HG02852 (cell line): ENCODE data around the gene MRPL20.

Experiments
- ATAC-seq: cut with Tn5 transposase; IDR thresholded peaks from one replicate; pipeline ENCODE4 v1.9.1; 2021; ENCODE audit warnings: mild to moderate bottlenecking, moderate library complexity; ENCODE audit not compliant: unreplicated experiment

Gene MRPL20

DNA sequence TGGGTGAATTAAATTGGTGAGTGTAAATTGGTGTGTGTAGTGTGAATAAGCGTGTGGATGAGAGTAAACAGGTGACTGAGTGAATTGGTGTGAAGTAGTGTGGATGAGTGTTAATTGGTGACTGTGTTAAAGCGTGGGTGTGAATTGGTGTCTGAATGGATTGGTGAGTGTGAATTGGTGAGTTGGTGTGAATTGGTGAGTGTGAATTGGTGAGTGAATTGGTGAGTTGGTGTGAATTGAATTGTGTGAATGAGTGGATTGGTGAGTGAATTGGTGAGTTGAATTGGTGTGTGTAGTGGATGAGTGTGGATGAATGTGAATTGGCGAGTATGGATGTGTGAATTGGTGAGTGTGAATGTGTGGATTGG, 40.4 kb downstream of the MRPL20 start:
- no peak for ATAC-seq

DNA sequence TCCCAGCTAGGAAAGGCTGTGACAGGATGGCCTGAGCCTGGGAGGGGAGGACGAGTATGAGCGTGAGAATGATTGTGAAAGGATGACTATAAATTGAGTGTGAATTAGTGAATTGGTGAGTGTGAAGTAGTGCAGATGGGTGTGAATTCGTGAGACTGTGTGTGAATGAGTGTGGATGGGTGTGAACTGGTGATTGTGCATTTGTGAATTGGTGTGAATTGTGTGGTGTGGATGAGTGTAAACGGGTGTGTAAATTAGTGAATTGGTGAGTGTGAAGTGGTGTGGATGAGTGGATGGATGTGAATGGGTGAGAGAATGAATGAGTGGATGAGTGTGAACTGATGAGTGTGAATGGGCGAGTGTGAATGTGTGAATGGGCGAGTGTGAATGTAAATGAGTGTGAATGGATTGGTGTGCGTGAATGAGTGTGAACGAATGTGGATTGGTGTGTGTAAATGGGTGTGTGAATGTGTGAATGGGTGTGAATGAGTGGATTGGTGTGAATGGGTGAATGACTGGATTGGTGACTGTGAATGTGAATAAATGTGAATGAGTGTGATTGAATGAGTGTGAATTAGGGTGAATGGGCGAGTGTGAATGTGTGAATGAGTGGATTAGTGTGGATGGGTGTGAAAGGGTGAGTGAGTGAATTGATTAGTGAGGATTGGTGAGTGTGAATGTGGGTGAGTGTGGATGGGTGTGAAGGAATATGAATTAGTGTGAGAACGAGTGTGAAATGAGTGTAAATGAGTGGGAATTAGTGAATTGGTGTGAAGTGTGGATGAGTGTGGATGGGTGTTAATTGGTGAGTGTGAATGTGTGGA, 41.0 kb downstream of the MRPL20 start:
- ATAC-seq = no peak

DNA sequence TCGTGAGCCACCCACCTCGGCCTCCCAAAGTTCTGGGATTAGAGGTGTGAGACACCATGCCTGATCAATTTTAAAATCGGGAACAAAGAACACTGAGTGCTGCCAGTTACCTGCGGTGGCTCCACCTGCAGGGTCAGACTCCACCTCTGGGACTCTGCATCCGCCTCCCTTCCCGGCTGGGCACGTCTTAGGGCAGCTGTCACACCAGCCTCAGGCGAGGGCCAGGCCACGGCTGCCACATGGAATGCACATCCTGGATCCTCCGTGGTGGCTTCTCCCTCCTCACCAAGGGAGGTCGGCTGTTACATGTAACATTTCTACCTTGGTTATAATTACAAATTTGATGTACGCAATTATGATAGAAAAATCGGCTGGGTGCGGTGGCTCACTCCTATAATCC, 42.8 kb downstream of the MRPL20 start:
- no peak for ATAC-seq

DNA sequence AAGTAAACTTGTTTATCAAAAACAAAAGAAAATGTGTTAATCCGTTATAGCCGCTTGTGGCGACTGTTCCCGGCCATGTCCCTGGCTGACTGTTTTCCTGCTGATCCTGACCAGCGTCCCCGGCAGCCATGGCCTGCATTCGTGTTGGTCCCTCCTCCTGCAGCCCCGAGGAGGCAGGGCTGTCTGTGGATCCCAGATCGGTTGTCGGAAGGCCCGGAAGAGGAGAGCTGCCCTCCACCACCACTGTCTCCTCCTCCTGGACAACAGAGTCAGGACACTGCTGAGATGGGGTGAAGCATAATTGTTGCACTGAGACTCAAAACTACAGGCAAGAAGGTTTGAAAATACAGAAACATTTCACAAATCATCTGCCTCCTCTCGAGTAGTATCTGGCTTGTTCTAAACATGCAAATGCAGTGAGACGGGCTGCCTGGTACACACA, 45.1 kb downstream of the MRPL20 start:
- no peak for ATAC-seq

DNA sequence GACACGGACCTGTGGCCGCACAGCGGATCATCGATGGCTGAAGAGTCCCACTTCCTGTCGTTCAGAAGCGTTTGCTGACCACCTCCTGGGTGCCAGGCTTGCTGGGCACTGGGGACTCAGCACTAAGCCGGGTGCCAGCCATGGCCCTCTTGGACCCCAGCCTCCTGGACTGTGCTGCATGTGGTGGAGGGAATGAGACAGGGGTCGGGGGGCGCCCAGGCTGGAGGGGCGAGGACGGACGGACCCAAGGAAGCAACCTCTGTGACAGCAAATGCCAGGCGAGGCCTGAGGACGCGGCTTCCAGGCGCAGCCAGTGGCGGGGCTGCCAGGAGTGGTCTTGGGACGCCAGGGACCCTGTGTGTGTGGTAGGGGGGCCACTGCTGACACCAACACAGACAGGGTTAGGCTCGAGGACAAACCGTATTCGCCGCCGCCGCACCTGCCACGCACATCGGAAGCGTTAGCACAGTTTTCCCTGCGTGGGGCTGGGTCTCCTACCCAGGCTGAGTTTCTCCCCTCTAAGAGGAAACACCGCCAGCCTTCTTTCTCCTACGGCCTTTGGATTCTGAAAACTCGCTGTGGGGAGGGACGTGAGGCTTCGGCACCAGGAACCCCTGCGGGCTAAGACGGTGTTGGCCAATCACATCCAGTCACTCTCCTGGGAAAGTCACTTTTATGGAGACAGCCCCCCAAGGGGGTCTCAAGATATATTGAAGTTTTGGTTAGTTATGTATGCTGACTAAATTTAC, 45.7 kb downstream of the MRPL20 start:
- ATAC-seq = no peak

DNA sequence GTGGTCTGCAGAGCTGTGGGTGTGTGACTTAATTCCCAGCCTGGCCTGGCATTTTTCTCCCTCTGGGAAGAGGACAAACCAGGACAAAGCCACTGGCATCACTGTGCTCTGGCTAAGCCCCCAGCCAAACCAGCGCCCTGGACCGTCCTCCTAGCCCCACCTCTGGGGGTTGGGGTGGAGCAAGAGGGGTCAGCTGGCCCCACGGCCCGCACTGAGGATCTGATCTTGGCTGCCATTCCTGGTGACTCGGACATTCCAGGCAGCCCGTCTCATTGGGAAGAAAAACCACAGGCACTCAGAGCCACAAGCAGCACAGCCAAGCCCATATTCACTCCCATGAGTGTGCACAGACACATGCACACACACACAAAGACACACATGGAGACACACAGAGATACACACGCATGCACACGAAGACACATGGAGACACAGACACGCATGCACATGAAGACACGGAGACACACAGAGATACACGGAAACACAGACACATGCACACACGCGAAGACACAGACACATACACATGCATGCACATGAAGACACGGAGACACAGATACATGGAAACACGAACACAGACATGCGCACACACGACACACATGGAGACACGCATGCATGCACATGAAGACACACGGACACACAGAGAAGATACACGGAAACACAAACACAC, 46.5 kb downstream of the MRPL20 start:
- ATAC-seq = no peak

DNA sequence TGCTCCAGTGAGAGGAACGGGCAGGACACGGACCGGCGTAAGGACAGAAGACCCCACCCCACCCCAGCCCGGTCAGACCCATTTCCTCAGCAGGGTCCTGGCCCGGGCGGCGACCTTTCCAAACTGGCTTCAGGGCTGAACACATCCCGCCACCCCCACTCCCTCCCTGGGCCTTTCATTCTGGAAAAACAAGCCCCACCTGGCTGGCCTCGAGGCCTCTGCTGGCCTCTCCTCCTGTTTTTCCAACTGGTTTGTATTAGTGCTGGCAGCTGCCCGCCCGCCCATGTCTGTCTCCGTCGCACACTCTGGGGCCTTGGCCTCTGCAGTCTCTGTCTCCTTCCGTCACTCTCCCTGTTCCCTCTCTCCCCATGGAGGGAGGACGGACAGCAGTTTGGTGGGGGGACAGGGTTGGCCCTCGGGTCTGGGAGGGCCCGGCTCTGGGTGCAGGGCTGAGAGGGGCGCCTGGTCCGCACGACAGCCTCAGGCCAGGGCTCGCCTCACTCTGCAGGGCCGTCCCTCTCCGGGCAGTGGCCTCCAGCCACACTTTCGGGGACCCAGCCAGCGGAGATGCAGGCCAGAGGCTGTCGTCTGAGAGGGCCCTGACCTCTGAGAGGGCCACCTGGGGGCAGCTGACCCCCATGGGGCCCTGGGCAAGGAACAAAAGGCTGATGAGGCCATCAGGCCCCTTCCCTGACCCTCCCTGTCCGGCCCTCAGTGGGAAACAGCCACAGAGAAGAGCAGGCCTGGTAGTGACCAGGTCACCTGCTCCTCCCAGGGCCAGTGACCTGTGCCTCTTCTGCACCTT, 47.2 kb downstream of the MRPL20 start:
- ATAC-seq = no peak

DNA sequence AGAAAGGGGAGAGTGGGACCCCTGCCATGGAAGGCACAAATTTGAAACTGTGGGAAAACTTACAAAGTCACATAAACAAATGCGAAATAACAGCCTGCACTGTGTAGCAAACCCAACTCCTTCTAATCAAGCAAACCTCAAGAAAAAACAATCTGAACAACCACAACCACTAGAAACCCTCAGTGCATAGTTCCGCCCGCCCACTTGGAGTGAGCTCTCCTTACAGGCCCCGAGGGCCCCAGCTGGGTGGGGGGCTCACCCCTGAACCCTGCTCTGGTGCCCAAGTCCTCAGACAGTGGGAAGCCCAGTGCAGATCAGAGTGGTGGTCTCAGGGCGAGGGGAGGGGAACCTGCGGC, 47.8 kb downstream of the MRPL20 start:
- ATAC-seq = no peak

DNA sequence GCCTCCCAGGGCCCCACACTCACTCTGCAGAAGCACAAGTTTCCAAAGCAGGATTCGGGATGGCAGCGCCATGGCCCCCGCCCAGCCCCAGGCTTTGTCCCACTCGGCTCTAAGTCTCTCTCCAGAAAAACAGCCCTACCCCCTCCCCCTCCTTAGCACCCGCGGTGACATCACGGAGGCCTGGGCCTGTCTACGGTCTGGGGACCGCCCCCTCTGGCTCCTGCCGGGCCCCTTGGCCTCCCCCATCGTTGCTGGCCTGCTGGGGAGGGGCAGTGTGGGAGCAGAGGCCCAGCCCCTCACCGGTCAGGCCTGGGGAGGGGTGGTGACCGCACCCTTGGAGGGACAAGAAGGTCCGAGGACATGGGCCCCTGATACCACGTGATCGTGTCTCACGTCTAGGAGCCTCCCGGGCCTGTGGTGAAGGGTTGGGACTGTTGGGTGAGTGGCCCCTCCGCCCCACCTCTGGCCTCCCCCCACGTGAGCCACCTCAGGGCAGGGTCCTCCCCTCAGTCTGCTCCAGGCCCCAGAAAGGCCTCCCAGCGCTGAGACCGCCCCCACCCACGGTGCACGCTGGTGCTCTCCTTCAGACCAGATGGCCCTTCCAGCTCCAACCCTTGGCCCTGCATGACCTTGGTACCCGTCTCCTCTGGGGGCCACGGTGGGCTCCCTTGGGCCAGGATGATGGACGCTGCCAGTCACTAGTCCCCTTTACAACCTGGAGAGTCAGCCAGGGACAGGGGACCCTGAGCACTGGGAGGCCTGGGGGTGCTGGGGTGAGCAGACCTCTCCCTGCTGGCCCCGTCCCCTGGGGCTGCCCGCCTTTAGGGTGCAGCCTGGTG, 48.4 kb downstream of the MRPL20 start, which contains the start of gene MXRA8:
Gene MXRA8, minus strand, starts transcription at position 123 of the 839 bp plus-strand sequence. Its CDS starts 51 bp downstream, at position 72.
- no peak for ATAC-seq

DNA sequence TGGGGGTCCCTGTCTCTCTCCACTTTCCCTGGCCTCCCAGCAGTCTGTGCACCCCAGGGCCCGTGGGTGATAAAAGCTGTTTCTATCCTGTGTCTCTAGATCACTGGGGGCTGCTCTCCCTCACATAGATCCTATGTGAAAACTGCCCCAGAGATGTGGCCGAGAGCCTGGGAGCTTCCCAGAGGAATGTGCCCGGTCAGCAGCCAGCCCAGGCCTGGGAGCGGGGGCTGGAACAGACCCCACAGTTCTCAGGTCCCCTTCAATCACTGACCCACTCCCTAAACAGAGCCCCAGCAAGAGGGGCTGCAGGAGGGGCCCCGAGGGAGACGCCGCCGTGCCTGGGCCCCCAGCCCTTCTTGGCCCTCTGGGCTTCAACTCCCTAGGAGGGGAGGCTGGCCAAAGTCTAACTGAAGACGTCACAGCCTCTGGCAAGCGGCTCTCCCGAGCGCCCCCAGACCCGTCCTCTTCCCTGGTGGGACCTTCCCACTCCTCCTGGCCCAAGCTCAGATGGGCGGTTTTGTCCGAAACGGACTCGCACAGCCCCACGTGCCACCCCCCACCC, 49.1 kb downstream of the MRPL20 start:
- ATAC-seq = no peak

DNA sequence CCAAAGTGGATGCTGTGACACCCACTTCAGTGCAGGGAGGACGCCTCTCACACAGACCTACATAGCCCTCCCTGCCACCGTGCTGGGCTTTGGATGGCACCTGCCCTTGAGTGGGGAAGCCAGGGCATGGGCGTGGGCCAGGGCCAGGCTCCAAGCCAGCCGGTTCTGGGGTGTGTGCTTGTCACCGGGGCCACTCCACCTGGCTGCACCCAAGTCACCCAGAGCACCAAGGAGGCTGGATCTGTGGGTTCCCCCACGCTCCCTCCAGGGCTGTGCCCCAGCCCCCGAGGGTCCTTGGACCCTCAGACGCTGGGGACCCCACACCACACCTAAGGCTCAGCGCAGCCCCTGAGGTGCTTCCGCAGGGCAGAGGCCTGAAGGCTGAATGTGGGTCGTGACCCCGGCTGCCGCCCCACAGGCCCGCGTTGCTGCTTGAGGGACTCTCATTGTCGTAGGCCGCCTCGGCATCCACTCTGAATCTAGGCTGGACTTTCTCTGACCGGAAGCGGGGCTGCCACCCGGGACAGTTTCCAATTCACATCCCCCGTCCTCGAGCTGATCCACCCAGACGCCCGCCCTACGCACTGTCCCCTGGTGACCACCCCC, 50.2 kb downstream of the MRPL20 start:
- ATAC-seq = no peak

DNA sequence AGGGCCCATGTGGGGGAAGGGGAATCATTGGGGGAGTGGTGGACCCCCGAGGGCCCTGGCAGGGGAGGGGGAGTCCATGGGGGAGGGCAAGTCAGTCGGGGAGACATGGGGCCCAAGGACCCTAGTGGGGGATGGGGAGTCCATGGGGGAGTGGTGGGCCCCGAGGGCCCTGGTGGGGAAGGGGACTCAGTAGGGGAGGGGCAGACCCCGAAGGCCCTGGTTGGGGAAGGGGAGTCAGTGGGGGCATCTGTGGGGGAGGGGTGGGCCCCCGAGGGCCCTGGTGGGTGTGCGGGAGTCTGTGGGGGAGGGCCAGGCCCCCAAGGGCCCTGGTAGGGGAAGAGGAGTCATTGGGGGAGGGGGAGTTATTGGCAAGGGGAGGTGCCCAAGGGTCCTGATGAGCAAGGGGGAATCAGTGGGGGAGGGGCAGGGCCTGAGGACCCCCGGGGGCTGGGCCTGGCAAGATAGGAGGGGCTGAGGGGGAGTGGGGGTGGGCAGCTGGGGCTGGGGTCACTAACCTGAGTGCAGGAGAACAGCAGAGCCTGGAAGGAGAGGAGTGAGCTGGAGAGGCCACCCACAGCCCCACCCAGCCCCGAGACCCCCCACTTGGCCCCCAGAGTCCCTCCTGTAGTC, 50.8 kb downstream of the MRPL20 start:
- ATAC-seq = no peak

DNA sequence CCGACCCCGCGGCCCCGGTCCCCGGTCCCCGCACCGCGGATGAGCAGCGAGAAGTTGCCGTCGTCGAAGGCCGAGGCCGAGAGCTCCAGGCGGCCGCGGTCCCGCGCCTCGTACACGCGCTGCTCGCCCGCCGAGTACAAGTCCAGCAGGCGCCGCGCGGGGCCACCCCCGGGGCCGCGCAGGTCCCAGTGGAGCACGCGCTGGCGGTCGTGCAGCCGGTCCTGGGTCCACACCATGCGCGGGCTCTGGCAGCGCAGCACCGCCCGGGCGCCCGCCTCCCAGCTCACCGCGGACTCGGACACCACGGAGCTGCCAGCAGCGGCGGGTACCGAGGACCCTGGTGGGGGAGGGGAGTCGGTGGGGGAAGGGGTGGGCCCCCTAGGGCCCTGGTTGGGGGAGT, 51.7 kb downstream of the MRPL20 start:
- ATAC-seq = no peak

DNA sequence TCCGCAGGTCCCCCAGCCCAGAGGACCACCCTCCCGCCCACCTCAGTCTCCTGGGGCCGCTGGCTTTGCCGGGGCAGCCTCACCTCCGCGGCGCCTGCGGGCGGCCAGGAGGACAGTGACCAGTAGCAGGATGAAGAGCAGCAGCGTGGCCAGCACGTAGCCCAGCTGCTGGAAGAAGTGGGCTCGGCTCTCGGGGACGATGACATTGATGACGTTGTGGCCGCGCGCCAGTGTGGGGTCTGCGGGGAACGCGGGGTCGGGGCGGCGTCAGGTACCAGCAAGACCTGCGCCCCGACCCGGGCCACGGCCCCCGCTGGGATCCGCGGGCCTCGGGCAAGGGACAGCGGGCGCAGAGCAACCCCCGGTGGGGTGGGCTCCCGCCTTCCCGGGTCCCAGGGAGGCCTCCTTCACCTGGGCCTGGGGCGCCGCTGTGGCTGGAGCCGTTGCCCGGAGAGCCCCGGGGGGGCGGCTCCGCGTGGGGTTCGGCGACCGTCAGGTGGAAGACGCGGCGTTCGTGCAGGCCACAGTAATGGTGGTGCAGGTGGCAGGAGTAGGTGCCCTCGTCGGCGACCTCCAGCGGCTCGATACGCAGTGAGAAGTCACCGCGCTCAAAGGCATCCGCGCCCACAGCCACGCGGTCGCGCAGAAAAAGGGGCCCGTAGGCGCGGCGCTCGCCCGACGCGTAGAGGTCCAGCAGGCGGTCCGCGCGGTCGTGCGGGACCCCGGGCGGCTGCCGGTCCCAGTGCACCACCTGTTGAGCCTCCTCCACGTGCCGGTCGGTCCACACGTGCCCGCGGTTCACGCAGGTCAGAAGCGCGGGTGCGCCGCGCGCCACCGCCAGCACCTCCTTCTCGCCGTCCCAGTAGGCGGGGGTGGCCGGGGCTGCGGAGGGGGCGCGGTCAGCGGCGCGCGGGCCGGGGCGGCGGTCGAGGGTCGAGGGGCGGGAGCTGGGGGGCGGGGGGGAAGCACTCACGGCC, 52.5 kb downstream of the MRPL20 start:
- ATAC-seq = no peak

DNA sequence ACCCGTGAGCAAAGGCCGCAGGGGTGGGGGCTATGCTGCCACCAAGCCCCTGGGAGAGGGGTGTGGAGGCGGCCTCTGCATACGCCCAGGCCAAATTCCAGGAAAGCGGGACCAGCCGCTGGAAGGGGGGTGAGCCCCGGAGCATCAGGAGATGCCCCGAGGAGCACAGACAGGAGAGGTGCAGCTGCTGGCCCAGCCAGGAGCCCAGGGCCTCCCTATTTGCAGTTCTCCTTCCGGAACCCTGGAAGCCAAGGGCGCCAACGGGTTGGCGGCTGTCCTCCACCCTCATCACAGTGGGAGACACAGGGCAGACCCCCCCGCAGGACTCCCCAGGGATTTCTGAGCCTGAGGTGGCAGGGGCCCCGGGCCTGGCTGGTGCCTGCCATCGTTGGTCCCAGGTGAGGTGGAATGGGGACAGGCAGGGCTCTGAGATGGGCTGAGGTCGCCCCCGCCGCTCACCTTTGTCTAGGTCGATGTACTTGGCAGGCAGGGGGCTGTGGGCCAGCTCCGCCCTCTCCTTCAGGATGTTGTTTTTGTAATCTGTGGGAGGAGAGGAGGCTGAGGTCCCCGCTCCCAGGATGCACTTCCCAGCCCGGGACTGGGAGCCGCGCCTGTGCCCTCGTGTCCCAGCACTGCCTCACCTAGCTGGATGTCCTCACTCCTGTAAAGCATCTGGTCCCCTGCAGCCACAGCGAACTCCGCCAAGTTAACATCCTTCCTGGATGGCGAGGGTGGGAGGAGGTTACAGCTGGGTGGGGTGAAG, 53.5 kb downstream of the MRPL20 start:
- ATAC-seq = no peak

DNA sequence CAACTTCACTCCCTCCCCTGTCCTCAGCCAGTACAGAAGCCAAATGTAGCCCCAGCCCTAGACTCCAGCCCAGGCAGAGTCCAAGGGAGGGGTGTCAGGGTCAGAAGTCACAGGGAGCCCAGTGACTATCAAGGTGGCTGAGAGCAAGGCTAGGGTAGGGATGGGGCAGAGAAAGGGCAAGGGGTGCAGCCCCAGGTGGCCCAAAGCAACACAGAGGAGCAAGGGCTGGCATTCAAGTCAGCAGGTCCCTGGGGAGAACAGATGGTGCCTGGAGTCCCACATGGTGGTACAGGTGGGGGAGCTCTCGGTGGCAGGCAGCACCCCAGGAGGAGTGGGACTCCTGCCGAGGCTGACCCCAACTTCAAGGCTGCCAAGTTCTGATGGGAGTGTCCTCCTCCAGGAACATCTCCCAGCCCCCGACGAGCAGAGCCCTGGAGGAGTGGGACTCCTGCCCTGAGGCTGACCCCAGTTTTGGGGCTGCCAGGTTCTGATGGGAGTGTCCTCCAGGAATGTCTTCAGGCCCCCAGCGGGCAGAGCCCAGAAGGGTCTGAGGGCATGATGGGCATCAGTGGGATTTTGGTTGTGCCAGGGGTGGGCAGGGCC, 54.2 kb downstream of the MRPL20 start:
- ATAC-seq = no peak
